ENCODE data around the gene SCRT2. TPM values are rescaled to one million over a fixed set of nuclear protein-coding genes. Genes with fewer than 3 reads are reported as not detected.

Gene SCRT2
- total RNA-seq, 1 experiment from 2014 or later = not detected

DNA sequence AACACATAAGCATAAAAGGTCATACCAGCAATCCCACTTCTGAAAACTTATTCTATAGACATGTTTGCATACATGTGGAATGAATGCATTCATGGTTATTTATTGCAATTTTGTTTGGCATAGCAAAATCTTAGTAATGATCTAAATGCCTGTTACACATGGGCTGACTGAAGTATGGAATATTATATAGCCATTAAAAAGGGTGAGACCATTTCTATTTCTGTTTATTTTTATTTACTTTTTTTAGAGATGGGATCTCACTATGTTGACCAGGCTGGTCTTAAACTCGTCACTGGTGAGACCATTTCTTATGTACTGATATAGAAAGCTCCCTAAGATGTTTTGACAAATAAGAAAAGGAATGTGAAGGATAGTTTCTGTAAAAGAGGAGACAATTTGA lies 14.3 kb upstream of the SCRT2 start:
- no peak overlapping the region for H3T11ph ChIP-seq (ENCODE audit: low read length)
- no peak overlapping the region for H3K4me3 Mint-ChIP-seq
- no peaks in the 10 kb centered on the region for H3K27me3 ChIP-seq (ENCODE audit: insufficient read depth, low read length)
- H3K27ac Mint-ChIP-seq = no peak overlapping the region
- no peak overlapping the region for H2BK120ac ChIP-seq (ENCODE audit: low read depth, low read length, poor library complexity, severe bottlenecking)
- H3K18ac ChIP-seq (ENCODE audit: insufficient read length, low read depth, low read length) = no peak overlapping the region
- no peak overlapping the region for H3K27ac ChIP-seq (ENCODE audit: insufficient read length, low read depth, low read length)
- H3K14ac ChIP-seq (ENCODE audit: insufficient read depth, low read length) = no peak overlapping the region
- H3K4me1 Mint-ChIP-seq = peaks cover 15 to 26% of the 10 kb centered on the region in 2 experiments
- no peaks in the 10 kb centered on the region for H3K36me3 Mint-ChIP-seq (ENCODE audit: insufficient read depth in 1 of 3, low read depth in 3 of 3)
- H3K23ac ChIP-seq (ENCODE audit: insufficient read length, low read depth, low read length) = no peak overlapping the region
- no peak overlapping the region for H4K91ac ChIP-seq (ENCODE audit: insufficient read length, low read depth, low read length)
- no peaks in the 10 kb centered on the region for H4K20me1 ChIP-seq (ENCODE audit: control insufficient read depth, insufficient read depth, insufficient read length)
- no peak overlapping the region for H2BK15ac ChIP-seq (ENCODE audit: low read depth, low read length)
- H3K9me3 Mint-ChIP-seq = no peaks in the 10 kb centered on the region
- TF ChIP-seq, protein P1, sequence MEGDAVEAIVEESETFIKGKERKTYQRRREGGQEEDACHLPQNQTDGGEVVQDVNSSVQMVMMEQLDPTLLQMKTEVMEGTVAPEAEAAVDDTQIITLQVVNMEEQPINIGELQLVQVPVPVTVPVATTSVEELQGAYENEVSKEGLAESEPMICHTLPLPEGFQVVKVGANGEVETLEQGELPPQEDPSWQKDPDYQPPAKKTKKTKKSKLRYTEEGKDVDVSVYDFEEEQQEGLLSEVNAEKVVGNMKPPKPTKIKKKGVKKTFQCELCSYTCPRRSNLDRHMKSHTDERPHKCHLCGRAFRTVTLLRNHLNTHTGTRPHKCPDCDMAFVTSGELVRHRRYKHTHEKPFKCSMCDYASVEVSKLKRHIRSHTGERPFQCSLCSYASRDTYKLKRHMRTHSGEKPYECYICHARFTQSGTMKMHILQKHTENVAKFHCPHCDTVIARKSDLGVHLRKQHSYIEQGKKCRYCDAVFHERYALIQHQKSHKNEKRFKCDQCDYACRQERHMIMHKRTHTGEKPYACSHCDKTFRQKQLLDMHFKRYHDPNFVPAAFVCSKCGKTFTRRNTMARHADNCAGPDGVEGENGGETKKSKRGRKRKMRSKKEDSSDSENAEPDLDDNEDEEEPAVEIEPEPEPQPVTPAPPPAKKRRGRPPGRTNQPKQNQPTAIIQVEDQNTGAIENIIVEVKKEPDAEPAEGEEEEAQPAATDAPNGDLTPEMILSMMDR (conservative IDR thresholded peaks at IDR 0.05) = no peak
- H2BK20ac ChIP-seq (ENCODE audit: low read depth, low read length, poor library complexity, severe bottlenecking) = no peak overlapping the region
- no peak overlapping the region for H2BK12ac ChIP-seq (ENCODE audit: insufficient read length, low read depth, low read length)
- no peak overlapping the region for H3K4ac ChIP-seq (ENCODE audit: low read depth, low read length)
- peaks cover 9% of the 10 kb centered on the region; the same call in 1 of the 2 replicates for H3K27me3 Mint-ChIP-seq (ENCODE audit: low read depth)
- no peaks in the 10 kb centered on the region for H3K79me2 ChIP-seq (ENCODE audit: insufficient read depth, low read length)
- no peak overlapping the region for H4K8ac ChIP-seq (replicated peaks; ENCODE audit: insufficient read length, low read depth, low read length)
- WGBS (ENCODE audit: extremely low coverage, insufficient read length, low lambda C conversion rate) = no CpG with 5 or more reads among the region's 1 CpG
- H4K5ac ChIP-seq (ENCODE audit: insufficient read length, low read depth, low read length) = no peak overlapping the region
- no peak overlapping the region for H3K4me2 ChIP-seq (ENCODE audit: insufficient read depth, insufficient read length, low read length)
- H3K56ac ChIP-seq (ENCODE audit: insufficient read length, low read depth, low read length) = no peak overlapping the region
- H3K23me2 ChIP-seq (ENCODE audit: insufficient read length, low read depth, low read length, poor library complexity, severe bottlenecking) = no peaks in the 10 kb centered on the region
- no peak overlapping the region for H2BK5ac ChIP-seq (ENCODE audit: insufficient read length, low read length)
- no peaks in the 10 kb centered on the region for H3K79me1 ChIP-seq (ENCODE audit: insufficient read depth, low read depth, low read length, poor library complexity, severe bottlenecking)
- no peaks in the 10 kb centered on the region for H3K4me1 ChIP-seq (ENCODE audit: insufficient read depth, low read length)
- H3K9me3 ChIP-seq (ENCODE audit: control insufficient read depth, low read depth, low read length) = no peaks in the 10 kb centered on the region
- H2AFZ ChIP-seq (ENCODE audit: low read length) = no peak overlapping the region
- H3K9ac ChIP-seq (ENCODE audit: extremely low read depth, insufficient read length, low read length) = no peak overlapping the region
- H2AK5ac ChIP-seq (ENCODE audit: insufficient read length, low read length) = no peak overlapping the region
- DNase-seq = no peak

Data from H9 (cell line).